Measurements from ENCODE around the gene PIP5K1A.
"Not testable (repeated sequence)": the region's sequence is repeated elsewhere in the genome, so short reads cannot be mapped to it uniquely, and the experiment has no call there.

The PIP5K1A gene

GRCh38 chr1:151255381-151255780 lies 57.0 kb downstream of the PIP5K1A start:
- DNase-seq = no peak

GRCh38 chr1:151259351-151259750 lies 61.0 kb downstream of the PIP5K1A start:
- no peak for DNase-seq

GRCh38 chr1:151265446-151266236 lies 67.3 kb downstream of the PIP5K1A start:
- DNase-seq = no peak

GRCh38 chr1:151266315-151266714 lies 68.0 kb downstream of the PIP5K1A start:
- DNase-seq = no peak

GRCh38 chr1:151266821-151267220 lies 68.5 kb downstream of the PIP5K1A start:
- DNase-seq = no peak

GRCh38 chr1:151267760-151268159 lies 69.4 kb downstream of the PIP5K1A start:
- DNase-seq = no peak

- DNase-seq = no peak
Observed at GRCh38 chr1:151273924-151274466, 75.6 kb downstream of the PIP5K1A start.

- not testable (repeated sequence) for DNase-seq
Observed at GRCh38 chr1:151275341-151275740, 77.0 kb downstream of the PIP5K1A start.

GRCh38 chr1:151277249-151277648 lies 78.9 kb downstream of the PIP5K1A start:
- no peak for DNase-seq

GRCh38 chr1:151281225-151281968 lies 83.0 kb downstream of the PIP5K1A start:
- DNase-seq = peak; percentile 97

- DNase-seq = peak; percentile 100
Observed at GRCh38 chr1:151281969-151282882, 83.9 kb downstream of the PIP5K1A start, which contains the start of gene ZNF687. ZNF687 (plus strand) TSS chr1:151282299; CDS start chr1:151286292, 3,993 bp downstream.

GRCh38 chr1:151282883-151283725 lies 84.8 kb downstream of the PIP5K1A start:
- peak; percentile 3 for DNase-seq

- no peak for DNase-seq
Observed at GRCh38 chr1:151284013-151284577, 85.7 kb downstream of the PIP5K1A start.

- no peak for DNase-seq
Observed at GRCh38 chr1:151286619-151287340, 88.4 kb downstream of the PIP5K1A start.

- no peak for DNase-seq
Observed at GRCh38 chr1:151287341-151287699, 89.0 kb downstream of the PIP5K1A start.

GRCh38 chr1:151287767-151288500 lies 89.6 kb downstream of the PIP5K1A start:
- DNase-seq = no peak

- DNase-seq = no peak
Observed at GRCh38 chr1:151288502-151288901, 90.2 kb downstream of the PIP5K1A start.

- DNase-seq = no peak
Observed at GRCh38 chr1:151289080-151289935, 91.0 kb downstream of the PIP5K1A start.
